Ishikawa (cell line): ENCODE measurements around the gene KRT83.

Source experiments
- CEBPB ChIP-seq: IDR thresholded peaks from 2 replicates; pipeline ENCODE4 v1.6.1; 2012
- FOXM1 ChIP-seq: IDR thresholded peaks from 2 replicates; pipeline ENCODE4 v1.6.1; 2012; ENCODE audit warnings: low read depth, borderline replicate concordance
- NFIC ChIP-seq: IDR thresholded peaks from 2 replicates; pipeline ENCODE4 v1.6.1; 2012
- RAD21 ChIP-seq: IDR thresholded peaks from 2 replicates; pipeline ENCODE4 v1.6.1; 2012; ENCODE audit warnings: low read depth
- REST ChIP-seq: IDR thresholded peaks from 2 replicates; pipeline ENCODE4 v1.6.1; 2012; ENCODE audit warnings: low read depth, mild to moderate bottlenecking
- TAF1 ChIP-seq: IDR thresholded peaks from 2 replicates; pipeline ENCODE4 v1.6.1; 2012; ENCODE audit warnings: low read depth, mild to moderate bottlenecking
- TF ChIP-seq, protein P1 (sequence below): IDR thresholded peaks from 2 replicates; pipeline ENCODE4 v1.6.1; 2012

- TF ChIP-seq TAF1 (no peak), RAD21 (no peak), REST (no peak), CEBPB (no peak), NFIC (no peak), FOXM1 (no peak)
- TF ChIP-seq, protein P1, sequence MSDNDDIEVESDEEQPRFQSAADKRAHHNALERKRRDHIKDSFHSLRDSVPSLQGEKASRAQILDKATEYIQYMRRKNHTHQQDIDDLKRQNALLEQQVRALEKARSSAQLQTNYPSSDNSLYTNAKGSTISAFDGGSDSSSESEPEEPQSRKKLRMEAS = no peak; the same call in 1 of the 2 replicates
These were observed 6.8 kb upstream of the KRT83 start for GRCh38 chr12:52327830-52328500.
